SK-N-SH (cell line): ENCODE data around the gene PKD2L2. TPM values are rescaled to one million over a fixed set of nuclear protein-coding genes. Genes with fewer than 3 reads are reported as not detected.
A peak's percentile ranks its signal among the peaks of the same experiment; 100 is the strongest.

ENCODE experiments used
- CTCF ChIA-PET: fragments of 300-600, 350-600 bp; formaldehyde crosslinking; extraction: SDS; loops from one replicate; lab custom pipeline; 2021; lab: Yijun Ruan, JAX
- POLR2A ChIA-PET: fragments of 350-600 bp; sonication (Branson Sonifier 250); formaldehyde crosslinking; extraction: SDS; loops from one replicate; lab custom pipeline; 2020; ENCODE audit warnings: antibody characterized with exemption, inconsistent platforms; lab: Yijun Ruan, JAX
- DNase-seq: peaks from one replicate; pipeline ENCODE4 v3.0.0; 2012
- H2AFZ ChIP-seq: fragments of 200-600 bp; sonication (generic); 2 replicates; pipeline ENCODE4 v1.8.1; 2016; ENCODE audit warnings: antibody characterized with exemption, mild to moderate bottlenecking, low read depth
- H3F3A ChIP-seq: fragments of 200-600 bp; sonication (generic); replicated peaks from 2 replicates; pipeline ENCODE3; 2016; ENCODE audit warnings: antibody characterized with exemption, mild to moderate bottlenecking; ENCODE audit not compliant: insufficient read depth
- H3K27ac ChIP-seq, 2 experiments: fragments of 200-500 bp in 1 of 2; fragments of 200-600 bp in 1 of 2; sonication (Bioruptor generic) in 1 of 2; sonication (generic), shearing (Covaris generic) in 1 of 2; 2 replicates each; pipeline versions ENCODE4 v1.5.1 to v1.6.1; 2014 to 2016; ENCODE audit warnings: low read depth in 2 of 2, inconsistent platforms in 1 of 2, low read length in 1 of 2, mild to moderate bottlenecking in 1 of 2, mixed read lengths in 1 of 2
- H3K27me3 ChIP-seq: fragments of 200-600 bp; sonication (generic), shearing (Covaris generic); 2 replicates; pipeline ENCODE4 v1.6.1; 2016; ENCODE audit warnings: mixed run types; ENCODE audit not compliant: insufficient read depth
- H3K36me3 ChIP-seq, 2 experiments: fragments of 200-500 bp in 1 of 2; fragments of 200-600 bp in 1 of 2; sonication (Bioruptor generic) in 1 of 2; sonication (generic) in 1 of 2; replicated peaks in 1 of 2; 2 replicates each; pipeline versions ENCODE3 to v1.5.1; 2014 to 2016; ENCODE audit warnings: low read length in 1 of 2, mild to moderate bottlenecking in 1 of 2; ENCODE audit not compliant: insufficient read depth in 2 of 2, control insufficient read depth in 1 of 2
- H3K4me1 ChIP-seq, 2 experiments: fragments of 200-500 bp in 1 of 2; fragments of 200-600 bp in 1 of 2; sonication (Bioruptor generic) in 1 of 2; sonication (generic), shearing (Covaris generic) in 1 of 2; 2 replicates each; pipeline versions ENCODE4 v1.5.1 to v1.6.1; 2014 to 2016; ENCODE audit warnings: low read depth in 1 of 2, low read length in 1 of 2, mixed run types in 1 of 2; ENCODE audit not compliant: insufficient read depth in 2 of 2, control insufficient read depth in 1 of 2
- H3K4me2 ChIP-seq: fragments of 200-600 bp; sonication (generic), shearing (Covaris generic); 2 replicates; pipeline ENCODE4 v1.6.1; 2017; ENCODE audit warnings: mixed run types
- H3K4me3 ChIP-seq, 2 experiments: fragments of 200-500 bp in 1 of 2; fragments of 200-600 bp in 1 of 2; sonication (Bioruptor generic) in 1 of 2; sonication (generic), shearing (Covaris generic) in 1 of 2; 2 replicates each; pipeline versions ENCODE4 v1.5.1 to v1.8.1; 2014 to 2016; ENCODE audit warnings: low read depth in 2 of 2, inconsistent platforms in 1 of 2, low read length in 1 of 2, mild to moderate bottlenecking in 1 of 2, mixed read lengths in 1 of 2, moderate library complexity in 1 of 2
- H3K79me2 ChIP-seq: fragments of 200-600 bp; sonication (generic); 2 replicates; pipeline ENCODE4 v1.8.1; 2017; ENCODE audit warnings: mild to moderate bottlenecking; ENCODE audit not compliant: insufficient read depth
- H3K9ac ChIP-seq: fragments of 200-600 bp; sonication (generic); 2 replicates; pipeline ENCODE4 v1.6.1; 2017; ENCODE audit warnings: mixed run types
- H3K9me2 ChIP-seq: fragments of 200-600 bp; sonication (generic); 2 replicates; pipeline ENCODE4 v1.6.1; 2017; ENCODE audit warnings: mixed run types
- H3K9me3 ChIP-seq: fragments of 200-600 bp; sonication (generic); 2 replicates; pipeline ENCODE4 v1.6.1; 2017; ENCODE audit warnings: mixed run types, mild to moderate bottlenecking, moderate library complexity
- H4K20me1 ChIP-seq: fragments of 200-600 bp; sonication (generic); 2 replicates; pipeline ENCODE4 v1.6.1; 2017; ENCODE audit warnings: mild to moderate bottlenecking, mixed run types; ENCODE audit not compliant: insufficient read depth
- EP300 ChIP-seq, 2 experiments: IDR thresholded peaks; 2 replicates each; pipeline versions ENCODE4 v1.4.0 to v1.6.1; 2012; ENCODE audit warnings: borderline replicate concordance in 1 of 2, low read depth in 1 of 2, low read length in 1 of 2
- IRF3 ChIP-seq: fragments of 150-350 bp; IDR thresholded peaks from 2 replicates; pipeline ENCODE4 v1.6.1; 2016; ENCODE audit warnings: mild to moderate bottlenecking, low read depth, low read length
- MAX ChIP-seq: IDR thresholded peaks from 2 replicates; pipeline ENCODE4 v1.4.0; 2012; ENCODE audit warnings: low read depth
- MEF2A ChIP-seq: IDR thresholded peaks from 2 replicates; pipeline ENCODE4 v1.4.0; 2012; ENCODE audit warnings: low read depth, borderline replicate concordance
- RAD21 ChIP-seq: IDR thresholded peaks from 2 replicates; pipeline ENCODE4 v1.6.1; 2012; ENCODE audit warnings: mild to moderate bottlenecking, low read length
- TCF12 ChIP-seq: IDR thresholded peaks from 2 replicates; pipeline ENCODE4 v1.4.0; 2012
- USF1 ChIP-seq: IDR thresholded peaks from 2 replicates; pipeline ENCODE4 v1.4.0; 2012; ENCODE audit warnings: low read depth, borderline replicate concordance
- whole genome bisulfite sequencing: methylation state at CpG from one replicate; pipeline ENCODE4 v1.1.6; 2017; ENCODE audit warnings: low lambda C conversion rate; 5-methylcytosine and 5-hydroxymethylcytosine counted together
- polyA plus RNA-seq, 3 experiments: library from polyadenylated mRNA; depleted of rRNA; stranded (reverse); fragments of >200 nt; gene quantifications; 2 replicates each; pipeline ENCODE4 v1.2.3, GENCODE V29; 2012

Gene PKD2L2
- polyA plus RNA-seq, 1 of the 3 experiments (the other 2 are of a cell fraction): 0.26 TPM

- Histone ChIP-seq H3K36me3 (no peaks in the 10 kb centered on the region), H2AFZ (no peak overlapping the region), H3K79me2 (no peaks in the 10 kb centered on the region), H3K9ac (no peak overlapping the region), H3F3A (no peaks in the 10 kb centered on the region), H3K27ac (no peak overlapping the region), H3K4me2 (no peak overlapping the region), H3K9me2 (no peaks in the 10 kb centered on the region; the same call in 1 of the 2 replicates), H3K9me3 (no peaks in the 10 kb centered on the region), H4K20me1 (no peaks in the 10 kb centered on the region), H3K27me3 (no peaks in the 10 kb centered on the region), H3K4me3 (no peak overlapping the region), H3K4me1 (peaks cover 0 to 9% of the 10 kb centered on the region in 2 experiments; a peak in 1 of 4 replicates)
- TF ChIP-seq MAX (no peak), IRF3 (no peak), RAD21 (no peak), EP300 (IDR thresholded peaks at IDR 0.05; ENCODE audit: borderline replicate concordance in 1 of 2, low read depth in 1 of 2, low read length in 1 of 2) (no peak), MEF2A (no peak), USF1 (no peak), TCF12 (no peak)
- no peak for DNase-seq
- ChIA-PET POLR2A (no interaction called here), CTCF (no interaction called here)
- 92% methylated on average over 5 of the region's 5 CpGs for WGBS
Observed at GRCh38 chr5:137901011-137901817, 12.0 kb downstream of the PKD2L2 start.

GRCh38 chr5:137902408-137903133 lies 13.3 kb downstream of the PKD2L2 start:
- H4K20me1 ChIP-seq: no peaks in the 10 kb centered on the region
- DNase-seq: peak; percentile 19
- H3K9me3 ChIP-seq: no peaks in the 10 kb centered on the region
- H3K9me2 ChIP-seq: no peaks in the 10 kb centered on the region; the same call in 1 of the 2 replicates
- WGBS: 100% methylated on average over 1 of the region's 1 CpG
- no peaks in the 10 kb centered on the region for H3F3A ChIP-seq
- H3K4me3 ChIP-seq: no peak overlapping the region
- ChIA-PET CTCF (interaction anchor here (1.0 to 1.1 kb wide), 2 partner anchors 28 to 30 kb away, joined by 3 read pairs; no protein-coding TSS in a partner anchor), POLR2A (interaction anchor here (0.7 kb wide), 1 partner anchor 83 kb away, joined by 3 read pairs; no protein-coding TSS in a partner anchor)
- H3K9ac ChIP-seq: no peak overlapping the region
- peak overlapping the region in 1 of 2 experiments; percentile 25; a peak in 1 of 4 replicates for H3K27ac ChIP-seq
- H3K4me1 ChIP-seq: peaks cover 0 to 9% of the 10 kb centered on the region in 2 experiments; a peak in 1 of 4 replicates
- H3K27me3 ChIP-seq: no peaks in the 10 kb centered on the region
- H3K79me2 ChIP-seq: no peaks in the 10 kb centered on the region
- TF ChIP-seq TCF12: no peak
- no peak overlapping the region for H3K4me2 ChIP-seq
- H2AFZ ChIP-seq: no peak overlapping the region
- no peaks in the 10 kb centered on the region for H3K36me3 ChIP-seq
